SK-N-SH (cell line): ENCODE results near the gene UNC79. TPM values are rescaled to one million over a fixed set of nuclear protein-coding genes. Genes with fewer than 3 reads are reported as not detected.

Experiments
- CTCF ChIA-PET: fragments of 300-600, 350-600 bp; formaldehyde crosslinking; extraction: SDS; loops from one replicate; lab custom pipeline; 2021; lab: Yijun Ruan, JAX
- POLR2A ChIA-PET: fragments of 350-600 bp; sonication (Branson Sonifier 250); formaldehyde crosslinking; extraction: SDS; loops from one replicate; lab custom pipeline; 2020; ENCODE audit warnings: antibody characterized with exemption, inconsistent platforms; lab: Yijun Ruan, JAX
- DNase-seq: peaks from one replicate; pipeline ENCODE4 v3.0.0; 2012
- H2AFZ ChIP-seq: fragments of 200-600 bp; sonication (generic); 2 replicates; pipeline ENCODE4 v1.8.1; 2016; ENCODE audit warnings: antibody characterized with exemption, mild to moderate bottlenecking, low read depth
- H3F3A ChIP-seq: fragments of 200-600 bp; sonication (generic); replicated peaks from 2 replicates; pipeline ENCODE3; 2016; ENCODE audit warnings: antibody characterized with exemption, mild to moderate bottlenecking; ENCODE audit not compliant: insufficient read depth
- H3K27ac ChIP-seq, 2 experiments: fragments of 200-500 bp in 1 of 2; fragments of 200-600 bp in 1 of 2; sonication (Bioruptor generic) in 1 of 2; sonication (generic), shearing (Covaris generic) in 1 of 2; 2 replicates each; pipeline versions ENCODE4 v1.5.1 to v1.6.1; 2014 to 2016; ENCODE audit warnings: low read depth in 2 of 2, inconsistent platforms in 1 of 2, low read length in 1 of 2, mild to moderate bottlenecking in 1 of 2, mixed read lengths in 1 of 2
- H3K27me3 ChIP-seq: fragments of 200-600 bp; sonication (generic), shearing (Covaris generic); 2 replicates; pipeline ENCODE4 v1.6.1; 2016; ENCODE audit warnings: mixed run types; ENCODE audit not compliant: insufficient read depth
- H3K36me3 ChIP-seq, 2 experiments: fragments of 200-500 bp in 1 of 2; fragments of 200-600 bp in 1 of 2; sonication (Bioruptor generic) in 1 of 2; sonication (generic) in 1 of 2; replicated peaks in 1 of 2; 2 replicates each; pipeline versions ENCODE3 to v1.5.1; 2014 to 2016; ENCODE audit warnings: low read length in 1 of 2, mild to moderate bottlenecking in 1 of 2; ENCODE audit not compliant: insufficient read depth in 2 of 2, control insufficient read depth in 1 of 2
- H3K4me1 ChIP-seq, 2 experiments: fragments of 200-500 bp in 1 of 2; fragments of 200-600 bp in 1 of 2; sonication (Bioruptor generic) in 1 of 2; sonication (generic), shearing (Covaris generic) in 1 of 2; 2 replicates each; pipeline versions ENCODE4 v1.5.1 to v1.6.1; 2014 to 2016; ENCODE audit warnings: low read depth in 1 of 2, low read length in 1 of 2, mixed run types in 1 of 2; ENCODE audit not compliant: insufficient read depth in 2 of 2, control insufficient read depth in 1 of 2
- H3K4me2 ChIP-seq: fragments of 200-600 bp; sonication (generic), shearing (Covaris generic); 2 replicates; pipeline ENCODE4 v1.6.1; 2017; ENCODE audit warnings: mixed run types
- H3K4me3 ChIP-seq, 2 experiments: fragments of 200-500 bp in 1 of 2; fragments of 200-600 bp in 1 of 2; sonication (Bioruptor generic) in 1 of 2; sonication (generic), shearing (Covaris generic) in 1 of 2; 2 replicates each; pipeline versions ENCODE4 v1.5.1 to v1.8.1; 2014 to 2016; ENCODE audit warnings: low read depth in 2 of 2, inconsistent platforms in 1 of 2, low read length in 1 of 2, mild to moderate bottlenecking in 1 of 2, mixed read lengths in 1 of 2, moderate library complexity in 1 of 2
- H3K79me2 ChIP-seq: fragments of 200-600 bp; sonication (generic); 2 replicates; pipeline ENCODE4 v1.8.1; 2017; ENCODE audit warnings: mild to moderate bottlenecking; ENCODE audit not compliant: insufficient read depth
- H3K9ac ChIP-seq: fragments of 200-600 bp; sonication (generic); 2 replicates; pipeline ENCODE4 v1.6.1; 2017; ENCODE audit warnings: mixed run types
- H3K9me2 ChIP-seq: fragments of 200-600 bp; sonication (generic); 2 replicates; pipeline ENCODE4 v1.6.1; 2017; ENCODE audit warnings: mixed run types
- H3K9me3 ChIP-seq: fragments of 200-600 bp; sonication (generic); 2 replicates; pipeline ENCODE4 v1.6.1; 2017; ENCODE audit warnings: mixed run types, mild to moderate bottlenecking, moderate library complexity
- H4K20me1 ChIP-seq: fragments of 200-600 bp; sonication (generic); 2 replicates; pipeline ENCODE4 v1.6.1; 2017; ENCODE audit warnings: mild to moderate bottlenecking, mixed run types; ENCODE audit not compliant: insufficient read depth
- CHD2 ChIP-seq: fragments of 150-350 bp; IDR thresholded peaks from 2 replicates; pipeline ENCODE4 v1.6.1; 2018; ENCODE audit warnings: low read length; ENCODE audit not compliant: partially characterized antibody
- CTCF ChIP-seq: fragments of 200-600 bp; sonication (generic); IDR thresholded peaks from 2 replicates; pipeline ENCODE4 v1.6.1; 2017; ENCODE audit warnings: antibody characterized with exemption, mild to moderate bottlenecking, moderate library complexity
- ELF1 ChIP-seq: IDR thresholded peaks from 2 replicates; pipeline ENCODE4 v1.4.0; 2012
- EP300 ChIP-seq, 2 experiments: IDR thresholded peaks; 2 replicates each; pipeline versions ENCODE4 v1.4.0 to v1.6.1; 2012; ENCODE audit warnings: borderline replicate concordance in 1 of 2, low read depth in 1 of 2, low read length in 1 of 2
- EZH2phosphoT487 ChIP-seq: fragments of 200-600 bp; sonication (generic); IDR thresholded peaks from 2 replicates; pipeline ENCODE4 v1.6.1; 2017; ENCODE audit warnings: low read depth, mixed run types, mild to moderate bottlenecking, antibody characterized with exemption, moderate library complexity, borderline replicate concordance
- FOSL2 ChIP-seq: IDR thresholded peaks from 2 replicates; pipeline ENCODE4 v1.4.0; 2012; ENCODE audit warnings: low read depth, mild to moderate bottlenecking, moderate library complexity, borderline replicate concordance
- JUND ChIP-seq: IDR thresholded peaks from 2 replicates; pipeline ENCODE4 v1.4.0; 2012
- MAX ChIP-seq: IDR thresholded peaks from 2 replicates; pipeline ENCODE4 v1.4.0; 2012; ENCODE audit warnings: low read depth
- NFIC ChIP-seq: IDR thresholded peaks from 2 replicates; pipeline ENCODE4 v1.4.0; 2012; ENCODE audit warnings: borderline replicate concordance
- NRF1 ChIP-seq: IDR thresholded peaks from 2 replicates; pipeline ENCODE4 v1.6.1; 2012; ENCODE audit warnings: low read depth, mild to moderate bottlenecking, low read length
- RCOR1 ChIP-seq: fragments of 150-350 bp; IDR thresholded peaks from 2 replicates; pipeline ENCODE4 v1.6.1; 2017; ENCODE audit warnings: antibody characterized with exemption, low read length
- RXRA ChIP-seq: IDR thresholded peaks from 2 replicates; pipeline ENCODE4 v1.4.0; 2012; ENCODE audit warnings: low read depth, mild to moderate bottlenecking, borderline replicate concordance
- SIN3A ChIP-seq: IDR thresholded peaks from 2 replicates; pipeline ENCODE4 v1.6.1; 2012; ENCODE audit warnings: low read depth, mild to moderate bottlenecking, low read length, moderate library complexity, borderline replicate concordance
- SMC3 ChIP-seq: IDR thresholded peaks from 2 replicates; pipeline ENCODE4 v1.6.1; 2012; ENCODE audit warnings: low read depth, low read length, improper control_type of control experiment
- USF1 ChIP-seq: IDR thresholded peaks from 2 replicates; pipeline ENCODE4 v1.4.0; 2012; ENCODE audit warnings: low read depth, borderline replicate concordance
- WGBS: methylation state at CpG from one replicate; pipeline ENCODE4 v1.1.6; 2017; ENCODE audit warnings: low lambda C conversion rate; 5-methylcytosine and 5-hydroxymethylcytosine counted together
- polyA plus RNA-seq, 3 experiments: library from polyadenylated mRNA; depleted of rRNA; stranded (reverse); fragments of >200 nt; gene quantifications; 2 replicates each; pipeline ENCODE4 v1.2.3, GENCODE V29; 2012

The UNC79 gene
- polyA plus RNA-seq, 1 of the 3 experiments (the other 2 are of a cell fraction): 0.10 TPM

- DNase-seq: no peak
- Histone ChIP-seq H4K20me1 (no peaks in the 10 kb centered on the region), H3K36me3 (peaks cover 0 to 3% of the 10 kb centered on the region in 2 experiments), H3K4me3 (no peak overlapping the region), H3K9ac (no peak overlapping the region), H3K27ac (no peak overlapping the region), H2AFZ (no peak overlapping the region), H3F3A (no peaks in the 10 kb centered on the region), H3K9me3 (0 out of 2 replicates have a peak, but pooled peaks cover 5% of the 10 kb centered on the region), H3K79me2 (no peaks in the 10 kb centered on the region), H3K27me3 (no peaks in the 10 kb centered on the region), H3K4me1 (no peaks in the 10 kb centered on the region), H3K4me2 (no peak overlapping the region), H3K9me2 (no peaks in the 10 kb centered on the region)
- no peak for TF ChIP-seq SMC3
- no peak for TF ChIP-seq FOSL2
- TF ChIP-seq USF1: no peak
- TF ChIP-seq RCOR1: no peak
- TF ChIP-seq CHD2: no peak
- no peak for TF ChIP-seq SIN3A
- no peak for TF ChIP-seq EP300 (IDR thresholded peaks at IDR 0.05; ENCODE audit: borderline replicate concordance in 1 of 2, low read depth in 1 of 2, low read length in 1 of 2)
- no peak for TF ChIP-seq MAX
- TF ChIP-seq NFIC: no peak
- no peak for TF ChIP-seq ELF1
- ChIA-PET POLR2A (no interaction called here), CTCF (interaction anchor here (1.7 to 2.0 kb wide), 2 partner anchors 15 to 27 kb away, joined by 5 to 6 read pairs; no protein-coding TSS in a partner anchor)
- 70% methylated on average over 9 of the region's 10 CpGs for WGBS
Observed at GRCh38 chr14:93591506-93591905, 160.8 kb downstream of the UNC79 start.

GRCh38 chr14:93592786-93593185 is 162.0 kb downstream of the UNC79 start:
- H2AFZ ChIP-seq: no peak overlapping the region
- no peak overlapping the region for H3K27ac ChIP-seq
- no peak overlapping the region for H3K4me3 ChIP-seq
- no peaks in the 10 kb centered on the region for H3F3A ChIP-seq
- H3K9me3 ChIP-seq: no peaks in the 10 kb centered on the region
- POLR2A ChIA-PET: no interaction called here
- no peaks in the 10 kb centered on the region for H3K36me3 ChIP-seq
- no peak for DNase-seq
- no peak overlapping the region for H3K4me2 ChIP-seq
- H3K4me1 ChIP-seq: no peaks in the 10 kb centered on the region
- H3K9ac ChIP-seq: no peak overlapping the region
- H4K20me1 ChIP-seq: no peaks in the 10 kb centered on the region
- TF ChIP-seq EZH2phosphoT487: no peak
- no peak for TF ChIP-seq CTCF
- no peak for TF ChIP-seq NRF1
- TF ChIP-seq EP300 (IDR thresholded peaks at IDR 0.05; ENCODE audit: borderline replicate concordance in 1 of 2, low read depth in 1 of 2, low read length in 1 of 2): no peak
- TF ChIP-seq JUND: no peak
- no peak for TF ChIP-seq RXRA
- no peak for TF ChIP-seq NFIC
- CTCF ChIA-PET: no interaction called here
- no peaks in the 10 kb centered on the region for H3K27me3 ChIP-seq
- no peaks in the 10 kb centered on the region for H3K9me2 ChIP-seq
- no peaks in the 10 kb centered on the region for H3K79me2 ChIP-seq
- WGBS: 25% methylated on average over 3 of the region's 3 CpGs
